ENCODE results near the gene CPA5. TPM values are rescaled to one million over a fixed set of nuclear protein-coding genes. Genes with fewer than 3 reads are reported as not detected.

CPA5 gene
- total RNA-seq, 1 donor from 2014 or later, result not detected

DNA sequence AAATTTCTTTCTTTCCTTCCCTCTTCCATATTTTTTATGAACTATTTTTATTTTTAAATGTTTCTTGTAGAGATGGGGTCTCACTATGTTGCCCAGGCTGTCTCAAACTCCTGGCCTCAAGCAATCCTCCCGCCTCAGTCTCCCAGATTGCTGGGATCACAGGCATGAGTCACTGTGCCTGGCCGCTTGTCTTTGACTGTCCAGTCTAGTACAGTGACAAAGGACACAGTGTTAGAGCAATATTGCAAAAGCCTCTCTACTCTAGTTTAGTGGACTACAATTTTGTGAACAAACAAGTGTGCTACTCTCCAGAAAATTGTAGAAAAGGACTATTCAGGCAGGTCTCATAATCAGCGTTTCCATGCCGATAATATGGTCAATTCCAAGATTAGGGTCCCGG is 40.6 kb upstream of the CPA5 start:
- no peak for DNase-seq
- Mint-ChIP-seq H3K9me3 (ENCODE audit: unreplicated experiment) (no peaks in the 10 kb centered on the region), H3K4me3 (ENCODE audit: unreplicated experiment) (no peak overlapping the region), H3K4me1 (ENCODE audit: low read depth, unreplicated experiment) (peaks cover 2% of the 10 kb centered on the region), H3K27ac (ENCODE audit: unreplicated experiment) (no peak overlapping the region), H3K27me3 (ENCODE audit: unreplicated experiment) (no peaks in the 10 kb centered on the region), H3K36me3 (ENCODE audit: unreplicated experiment) (no peaks in the 10 kb centered on the region)
- TF ChIP-seq, protein P1, sequence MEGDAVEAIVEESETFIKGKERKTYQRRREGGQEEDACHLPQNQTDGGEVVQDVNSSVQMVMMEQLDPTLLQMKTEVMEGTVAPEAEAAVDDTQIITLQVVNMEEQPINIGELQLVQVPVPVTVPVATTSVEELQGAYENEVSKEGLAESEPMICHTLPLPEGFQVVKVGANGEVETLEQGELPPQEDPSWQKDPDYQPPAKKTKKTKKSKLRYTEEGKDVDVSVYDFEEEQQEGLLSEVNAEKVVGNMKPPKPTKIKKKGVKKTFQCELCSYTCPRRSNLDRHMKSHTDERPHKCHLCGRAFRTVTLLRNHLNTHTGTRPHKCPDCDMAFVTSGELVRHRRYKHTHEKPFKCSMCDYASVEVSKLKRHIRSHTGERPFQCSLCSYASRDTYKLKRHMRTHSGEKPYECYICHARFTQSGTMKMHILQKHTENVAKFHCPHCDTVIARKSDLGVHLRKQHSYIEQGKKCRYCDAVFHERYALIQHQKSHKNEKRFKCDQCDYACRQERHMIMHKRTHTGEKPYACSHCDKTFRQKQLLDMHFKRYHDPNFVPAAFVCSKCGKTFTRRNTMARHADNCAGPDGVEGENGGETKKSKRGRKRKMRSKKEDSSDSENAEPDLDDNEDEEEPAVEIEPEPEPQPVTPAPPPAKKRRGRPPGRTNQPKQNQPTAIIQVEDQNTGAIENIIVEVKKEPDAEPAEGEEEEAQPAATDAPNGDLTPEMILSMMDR (IDR thresholded peaks at IDR 0.05; ENCODE audit: partially characterized antibody, unreplicated experiment), result no peak

DNA sequence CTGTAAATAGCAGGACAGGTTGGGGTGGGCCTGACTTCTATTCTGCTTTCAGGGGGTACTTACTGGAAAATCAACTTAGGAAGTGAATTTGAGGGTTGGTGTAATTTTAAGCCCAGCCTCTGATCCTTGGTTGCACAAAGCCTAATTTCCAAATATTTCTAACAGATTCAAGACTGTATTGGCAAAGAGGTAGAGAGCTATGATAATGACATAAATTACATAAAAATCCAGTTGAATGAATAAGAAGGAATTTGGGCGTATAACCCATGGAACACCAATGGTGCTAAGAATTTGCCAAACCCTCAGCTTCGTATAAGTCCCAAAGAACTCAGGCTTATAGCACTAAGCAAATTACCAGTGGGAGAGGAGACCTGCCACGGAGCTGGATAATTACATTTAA is 39.7 kb upstream of the CPA5 start:
- H3K36me3 Mint-ChIP-seq (ENCODE audit: unreplicated experiment), result no peaks in the 10 kb centered on the region
- DNase-seq, result no peak
- TF ChIP-seq, protein P1 (IDR thresholded peaks at IDR 0.05; ENCODE audit: partially characterized antibody, unreplicated experiment), result no peak
- H3K4me1 Mint-ChIP-seq (ENCODE audit: low read depth, unreplicated experiment), result peaks cover 2% of the 10 kb centered on the region
- H3K27me3 Mint-ChIP-seq (ENCODE audit: unreplicated experiment), result no peaks in the 10 kb centered on the region
- H3K4me3 Mint-ChIP-seq (ENCODE audit: unreplicated experiment), result no peak overlapping the region
- no peak overlapping the region for H3K27ac Mint-ChIP-seq (ENCODE audit: unreplicated experiment)
- H3K9me3 Mint-ChIP-seq (ENCODE audit: unreplicated experiment), result peaks cover 3% of the 10 kb centered on the region

DNA sequence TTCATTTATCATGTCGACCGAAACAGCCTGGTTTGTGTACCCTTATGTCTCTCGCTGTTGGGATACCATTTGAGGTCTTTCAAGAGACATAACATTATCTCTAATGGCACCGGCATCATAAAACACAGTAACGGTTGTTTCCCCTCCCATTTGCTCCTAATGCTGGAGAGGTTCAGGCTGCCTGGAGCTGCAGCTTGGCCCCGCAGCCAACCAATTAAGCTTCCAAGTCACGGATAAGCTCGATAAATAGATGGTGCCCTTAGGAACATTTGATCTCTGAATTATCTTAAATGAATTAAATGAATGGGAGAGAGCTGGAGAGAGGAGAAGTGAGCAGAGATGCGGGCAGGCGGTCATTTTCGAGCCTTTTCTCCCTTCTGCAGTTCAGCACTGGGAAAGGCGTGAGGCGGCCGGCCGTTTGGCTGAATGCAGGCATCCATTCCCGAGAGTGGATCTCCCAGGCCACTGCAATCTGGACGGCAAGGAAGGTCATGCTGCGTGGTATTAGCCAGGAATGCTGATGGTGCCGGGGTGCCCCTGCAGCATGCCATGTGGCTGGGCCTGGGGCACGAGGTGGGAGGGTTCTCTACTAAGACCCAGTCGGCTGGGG is 39.1 kb upstream of the CPA5 start:
- H3K4me3 Mint-ChIP-seq (ENCODE audit: unreplicated experiment), result no peak overlapping the region
- no peak overlapping the region for H3K27ac Mint-ChIP-seq (ENCODE audit: unreplicated experiment)

DNA sequence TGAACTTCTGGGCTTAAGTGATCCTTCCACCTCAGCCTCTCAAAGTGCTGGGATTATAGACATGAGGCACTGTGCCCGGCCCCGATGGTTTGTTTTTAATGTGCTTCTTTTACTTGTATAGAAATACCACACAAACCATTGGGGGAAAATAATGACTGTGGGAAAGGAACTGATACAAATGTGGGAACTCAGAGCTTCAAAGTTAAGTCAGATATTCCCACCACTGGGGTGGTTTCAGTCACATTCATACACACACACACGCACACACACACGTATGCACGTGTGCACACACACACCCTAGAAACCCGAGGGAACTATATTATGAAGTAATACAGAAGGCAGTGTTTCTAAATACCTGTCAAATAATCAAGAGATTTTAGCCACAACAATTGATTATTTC is 34.6 kb upstream of the CPA5 start:
- Mint-ChIP-seq H3K27me3 (ENCODE audit: unreplicated experiment) (peaks cover 3% of the 10 kb centered on the region), H3K4me1 (ENCODE audit: low read depth, unreplicated experiment) (peaks cover 6% of the 10 kb centered on the region), H3K9me3 (ENCODE audit: unreplicated experiment) (peaks cover 7% of the 10 kb centered on the region), H3K4me3 (ENCODE audit: unreplicated experiment) (no peak overlapping the region), H3K36me3 (ENCODE audit: unreplicated experiment) (peaks cover 9% of the 10 kb centered on the region), H3K27ac (ENCODE audit: unreplicated experiment) (no peak overlapping the region)
- DNase-seq, result no peak
- TF ChIP-seq, protein P1 (IDR thresholded peaks at IDR 0.05; ENCODE audit: partially characterized antibody, unreplicated experiment), result no peak

More for the DNA sequence above, 39.1 kb upstream of the CPA5 start:
- TF ChIP-seq, protein P1 (IDR thresholded peaks at IDR 0.05; ENCODE audit: partially characterized antibody, unreplicated experiment), result no peak
- DNase-seq, result no peak
- Mint-ChIP-seq H3K36me3 (ENCODE audit: unreplicated experiment) (no peaks in the 10 kb centered on the region), H3K27me3 (ENCODE audit: unreplicated experiment) (peaks cover 1% of the 10 kb centered on the region), H3K9me3 (ENCODE audit: unreplicated experiment) (peaks cover 7% of the 10 kb centered on the region), H3K4me1 (ENCODE audit: low read depth, unreplicated experiment) (peaks cover 4% of the 10 kb centered on the region)

DNA sequence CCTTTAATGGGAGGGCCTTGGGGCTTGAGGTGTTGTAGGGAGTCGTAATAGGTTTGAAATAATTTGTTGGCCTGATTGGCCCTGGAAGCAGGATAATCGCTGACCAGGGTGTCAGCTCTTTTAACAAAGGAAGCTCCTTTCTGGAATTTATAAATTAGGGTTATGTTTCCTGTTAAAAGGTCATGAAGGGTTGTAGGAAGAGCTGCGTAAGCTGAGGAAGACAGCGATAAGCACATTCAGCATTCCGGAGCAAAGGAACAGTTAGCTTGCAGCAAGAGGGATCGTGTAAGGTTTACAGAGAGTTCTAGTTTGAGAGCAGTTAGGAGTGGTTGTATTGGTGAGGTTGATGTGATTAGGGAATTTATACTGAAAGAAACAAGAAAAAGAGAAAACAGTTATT is 30.3 kb upstream of the CPA5 start:
- TF ChIP-seq, protein P1 (IDR thresholded peaks at IDR 0.05; ENCODE audit: partially characterized antibody, unreplicated experiment), result no peak

More for the DNA sequence above, 30.3 kb upstream of the CPA5 start:
- Mint-ChIP-seq H3K9me3 (ENCODE audit: unreplicated experiment) (peaks cover 7% of the 10 kb centered on the region), H3K36me3 (ENCODE audit: unreplicated experiment) (peaks cover 9% of the 10 kb centered on the region), H3K4me1 (ENCODE audit: low read depth, unreplicated experiment) (peaks cover 5% of the 10 kb centered on the region), H3K27ac (ENCODE audit: unreplicated experiment) (no peak overlapping the region), H3K27me3 (ENCODE audit: unreplicated experiment) (peaks cover 7% of the 10 kb centered on the region), H3K4me3 (ENCODE audit: unreplicated experiment) (no peak overlapping the region)
- no peak for DNase-seq
